Bronchial epithelial cell (primary cell): ENCODE data around the gene HIPK1. TPM values are rescaled to one million over a fixed set of nuclear protein-coding genes. Genes with fewer than 3 reads are reported as not detected.

Experiments used
- DNase-seq: peaks from one replicate; pipeline ENCODE4 v3.0.0-alpha.2; 2010; ENCODE audit warnings: low read depth
- FAIRE-seq: peaks from 2 replicates; lab custom pipeline; 2011; peaks lifted over from hg19 to GRCh38; lab: Jason Lieb, UNC
- H3K27me3 ChIP-seq: 2 replicates; pipeline ENCODE4 v1.5.1; 2011; ENCODE audit warnings: low read length; ENCODE audit not compliant: control insufficient read depth, insufficient read depth
- H3K36me3 ChIP-seq: 2 replicates; pipeline ENCODE4 v1.5.1; 2011; ENCODE audit warnings: low read length; ENCODE audit not compliant: control insufficient read depth, insufficient read depth
- H3K4me3 ChIP-seq: 2 replicates; pipeline ENCODE4 v1.5.1; 2011; ENCODE audit warnings: mild to moderate bottlenecking, low read depth, low read length, control low read depth
- total RNA-seq: library from RNA; depleted of rRNA; stranded (reverse); fragments of >200 nt; gene quantifications from 2 replicates; pipeline ENCODE4 v1.2.1, GENCODE V29; 2014
- TF ChIP-seq, protein P1 (sequence below): IDR thresholded peaks from 2 replicates; pipeline ENCODE4 v1.5.1; 2011; ENCODE audit warnings: mild to moderate bottlenecking, moderate library complexity, low read length, control low read depth, inconsistent platforms; ENCODE audit not compliant: insufficient read depth, severe bottlenecking

Gene HIPK1
- total RNA-seq, 1 donor from 2014 or later = 18.7 TPM

DNA sequence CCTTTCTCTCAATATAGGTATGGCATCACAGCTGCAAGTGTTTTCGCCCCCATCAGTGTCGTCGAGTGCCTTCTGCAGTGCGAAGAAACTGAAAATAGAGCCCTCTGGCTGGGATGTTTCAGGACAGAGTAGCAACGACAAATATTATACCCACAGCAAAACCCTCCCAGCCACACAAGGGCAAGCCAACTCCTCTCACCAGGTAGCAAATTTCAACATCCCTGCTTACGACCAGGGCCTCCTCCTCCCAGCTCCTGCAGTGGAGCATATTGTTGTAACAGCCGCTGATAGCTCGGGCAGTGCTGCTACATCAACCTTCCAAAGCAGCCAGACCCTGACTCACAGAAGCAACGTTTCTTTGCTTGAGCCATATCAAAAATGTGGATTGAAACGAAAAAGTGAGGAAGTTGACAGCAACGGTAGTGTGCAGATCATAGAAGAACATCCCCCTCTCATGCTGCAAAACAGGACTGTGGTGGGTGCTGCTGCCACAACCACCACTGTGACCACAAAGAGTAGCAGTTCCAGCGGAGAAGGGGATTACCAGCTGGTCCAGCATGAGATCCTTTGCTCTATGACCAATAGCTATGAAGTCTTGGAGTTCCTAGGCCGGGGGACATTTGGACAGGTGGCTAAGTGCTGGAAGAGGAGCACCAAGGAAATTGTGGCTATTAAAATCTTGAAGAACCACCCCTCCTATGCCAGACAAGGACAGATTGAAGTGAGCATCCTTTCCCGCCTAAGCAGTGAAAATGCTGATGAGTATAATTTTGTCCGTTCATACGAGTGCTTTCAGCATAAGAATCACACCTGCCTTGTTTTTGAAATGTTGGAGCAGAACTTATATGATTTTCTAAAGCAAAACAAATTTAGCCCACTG lies 11.5 kb downstream of the HIPK1 start:
- FAIRE-seq (no peak), DNase-seq (no peak)
- Histone ChIP-seq H3K36me3 (peaks cover 9% of the 10 kb centered on the region), H3K4me3 (no peak overlapping the region), H3K27me3 (no peaks in the 10 kb centered on the region)
- TF ChIP-seq, protein P1, sequence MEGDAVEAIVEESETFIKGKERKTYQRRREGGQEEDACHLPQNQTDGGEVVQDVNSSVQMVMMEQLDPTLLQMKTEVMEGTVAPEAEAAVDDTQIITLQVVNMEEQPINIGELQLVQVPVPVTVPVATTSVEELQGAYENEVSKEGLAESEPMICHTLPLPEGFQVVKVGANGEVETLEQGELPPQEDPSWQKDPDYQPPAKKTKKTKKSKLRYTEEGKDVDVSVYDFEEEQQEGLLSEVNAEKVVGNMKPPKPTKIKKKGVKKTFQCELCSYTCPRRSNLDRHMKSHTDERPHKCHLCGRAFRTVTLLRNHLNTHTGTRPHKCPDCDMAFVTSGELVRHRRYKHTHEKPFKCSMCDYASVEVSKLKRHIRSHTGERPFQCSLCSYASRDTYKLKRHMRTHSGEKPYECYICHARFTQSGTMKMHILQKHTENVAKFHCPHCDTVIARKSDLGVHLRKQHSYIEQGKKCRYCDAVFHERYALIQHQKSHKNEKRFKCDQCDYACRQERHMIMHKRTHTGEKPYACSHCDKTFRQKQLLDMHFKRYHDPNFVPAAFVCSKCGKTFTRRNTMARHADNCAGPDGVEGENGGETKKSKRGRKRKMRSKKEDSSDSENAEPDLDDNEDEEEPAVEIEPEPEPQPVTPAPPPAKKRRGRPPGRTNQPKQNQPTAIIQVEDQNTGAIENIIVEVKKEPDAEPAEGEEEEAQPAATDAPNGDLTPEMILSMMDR = no peak

DNA sequence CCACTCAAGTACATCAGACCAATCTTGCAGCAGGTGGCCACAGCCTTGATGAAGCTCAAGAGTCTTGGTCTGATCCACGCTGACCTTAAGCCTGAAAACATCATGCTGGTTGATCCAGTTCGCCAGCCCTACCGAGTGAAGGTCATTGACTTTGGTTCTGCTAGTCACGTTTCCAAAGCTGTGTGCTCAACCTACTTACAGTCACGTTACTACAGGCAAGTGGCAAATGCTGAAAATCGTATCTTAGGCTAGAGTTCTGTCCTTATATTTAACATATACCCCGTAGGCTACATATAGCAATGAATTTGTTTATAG lies 12.1 kb downstream of the HIPK1 start:
- peaks cover 9% of the 10 kb centered on the region for H3K36me3 ChIP-seq

DNA sequence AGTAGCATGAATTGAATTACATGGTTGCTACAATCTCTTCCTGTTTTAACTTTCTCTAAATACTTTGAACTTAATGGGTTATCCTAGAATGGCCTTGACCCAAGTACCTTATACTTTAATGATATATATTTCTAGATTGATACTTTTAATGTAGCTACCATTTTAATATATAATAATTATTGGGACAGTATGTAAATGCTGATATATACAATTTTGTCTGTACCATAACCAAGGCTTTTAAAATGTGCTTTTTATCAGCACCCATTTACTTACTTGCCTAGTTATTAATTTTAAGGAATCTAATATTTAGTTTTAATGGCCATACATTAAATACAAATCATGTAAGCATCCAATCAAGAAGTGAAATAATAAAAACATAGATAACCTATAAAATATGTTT lies 13.4 kb downstream of the HIPK1 start:
- Histone ChIP-seq H3K27me3 (no peaks in the 10 kb centered on the region), H3K36me3 (peaks cover 9% of the 10 kb centered on the region), H3K4me3 (no peak overlapping the region)
- FAIRE-seq = no peak
- TF ChIP-seq, protein P1 = no peak
- DNase-seq = no peak

More for the DNA sequence above, 12.1 kb downstream of the HIPK1 start:
- Histone ChIP-seq H3K4me3 (no peak overlapping the region), H3K27me3 (no peaks in the 10 kb centered on the region)
- TF ChIP-seq, protein P1 = no peak
- no peak for FAIRE-seq
- DNase-seq = no peak

DNA sequence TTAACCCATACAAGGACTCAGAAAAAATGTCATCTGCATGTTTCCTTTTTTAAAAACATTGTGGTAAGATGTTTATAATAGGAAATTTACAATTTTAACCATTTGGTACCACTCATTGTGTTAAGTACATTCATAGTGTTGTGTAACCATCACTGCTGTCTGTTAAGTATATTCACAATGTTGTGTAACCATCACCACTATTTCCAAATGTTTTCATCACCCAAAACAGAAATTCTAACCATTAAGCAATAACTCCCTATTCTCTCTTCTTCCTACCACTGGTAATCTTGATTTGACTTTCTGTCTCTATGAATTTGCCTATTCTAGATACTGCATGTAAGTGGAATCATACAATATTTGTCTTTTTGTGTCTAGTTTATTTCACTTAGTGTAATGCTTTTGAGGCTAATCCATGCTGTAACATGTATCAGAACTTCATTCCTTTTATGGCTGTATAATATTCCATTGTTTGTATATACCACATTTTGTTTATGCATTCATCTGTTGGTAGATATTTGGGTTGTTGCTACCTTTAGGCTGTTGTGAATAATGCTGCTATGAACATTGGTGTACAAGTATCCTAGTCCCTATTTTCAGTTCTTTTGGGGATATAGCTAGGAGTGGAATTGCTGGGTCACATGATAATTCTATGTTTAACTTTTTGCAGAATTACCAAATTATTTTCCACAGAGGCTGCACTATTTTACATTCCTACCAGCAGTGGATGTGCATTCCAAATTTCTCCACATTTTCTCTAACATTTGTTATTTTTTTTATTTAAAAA lies 14.1 kb downstream of the HIPK1 start:
- DNase-seq (no peak), FAIRE-seq (no peak)
- no peak overlapping the region for H3K4me3 ChIP-seq
- H3K27me3 ChIP-seq = no peaks in the 10 kb centered on the region
- TF ChIP-seq, protein P1 = no peak
- H3K36me3 ChIP-seq = peaks cover 9% of the 10 kb centered on the region

DNA sequence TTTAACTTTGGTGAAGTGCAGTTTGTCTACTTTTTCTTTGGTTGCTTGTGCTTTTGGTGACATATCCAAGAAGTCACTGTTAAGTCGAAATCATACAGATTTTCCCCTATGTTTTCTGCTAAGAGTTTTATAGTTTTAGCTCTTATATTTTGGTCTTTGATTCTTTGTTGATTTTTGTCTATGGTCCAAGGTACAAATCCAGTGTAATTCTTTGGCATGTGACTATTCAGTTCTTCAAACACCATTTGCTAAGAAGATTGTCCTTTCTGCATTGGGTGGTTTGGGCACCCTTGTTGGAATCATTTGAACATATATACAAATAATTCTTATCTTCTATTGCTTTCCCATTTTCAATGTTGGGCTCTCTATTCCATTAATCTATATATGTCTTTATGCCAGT lies 16.2 kb downstream of the HIPK1 start:
- Histone ChIP-seq H3K27me3 (no peaks in the 10 kb centered on the region), H3K4me3 (no peak overlapping the region), H3K36me3 (peaks cover 8% of the 10 kb centered on the region)
- FAIRE-seq = no peak
- TF ChIP-seq, protein P1 = no peak
- no peak for DNase-seq
